H1 (cell line): ENCODE data around the gene ORC2. TPM values are rescaled to one million over a fixed set of nuclear protein-coding genes. Genes with fewer than 3 reads are reported as not detected.

ENCODE experiments used
- CTCF ChIA-PET: fragments of 300-600 bp; sonication (Branson Sonifier 250); formaldehyde crosslinking; loops from one replicate; lab custom pipeline; 2021; ENCODE audit not compliant: partially characterized antibody; lab: Charles Lee
- POLR2A ChIA-PET: fragments of 300-600 bp; sonication (Branson Sonifier 250); formaldehyde crosslinking; loops from one replicate; lab custom pipeline; 2021; ENCODE audit warnings: inconsistent platforms; ENCODE audit not compliant: partially characterized antibody; lab: Charles Lee
- DNase-seq, 2 experiments: peaks; one replicate each; pipeline versions ENCODE4 v3.0.0 to v3.0.0-alpha.2; 2010 to 2022; ENCODE audit warnings: low spot score in 2 of 2, low read depth in 1 of 2, mixed read lengths in 1 of 2
- FAIRE-seq: peaks from 2 replicates; lab custom pipeline; 2011; peaks lifted over from hg19 to GRCh38; lab: Jason Lieb, UNC
- H2AFZ ChIP-seq: 2 replicates; pipeline ENCODE4 v1.8.1; 2012; ENCODE audit warnings: low read length, inconsistent platforms
- H2AK5ac ChIP-seq: 2 replicates; pipeline ENCODE4 v1.6.1; 2013; ENCODE audit warnings: low read depth, low read length
- H2BK120ac ChIP-seq: replicated peaks from 2 replicates; pipeline ENCODE3; 2013; ENCODE audit warnings: low read depth, low read length, inconsistent platforms
- H2BK12ac ChIP-seq: 2 replicates; pipeline ENCODE4 v1.6.1; 2013; ENCODE audit warnings: low read depth, low read length
- H2BK15ac ChIP-seq: 2 replicates; pipeline ENCODE4 v1.6.1; 2013; ENCODE audit warnings: low read length
- H2BK20ac ChIP-seq: 2 replicates; pipeline ENCODE4 v1.6.1; 2013; ENCODE audit warnings: low read length
- H2BK5ac ChIP-seq: 2 replicates; pipeline ENCODE4 v1.6.1; 2013; ENCODE audit warnings: low read depth, low read length
- H3K14ac ChIP-seq: 2 replicates; pipeline ENCODE4 v1.6.1; 2013; ENCODE audit warnings: inconsistent platforms; ENCODE audit not compliant: insufficient read length
- H3K18ac ChIP-seq: 2 replicates; pipeline ENCODE4 v1.6.1; 2013; ENCODE audit warnings: low read length; ENCODE audit errors: extremely low read depth
- H3K23ac ChIP-seq: 2 replicates; pipeline ENCODE4 v1.6.1; 2013; ENCODE audit warnings: inconsistent platforms; ENCODE audit not compliant: insufficient read length
- H3K23me2 ChIP-seq: 2 replicates; pipeline ENCODE4 v1.6.1; 2013; ENCODE audit warnings: low read depth, low read length
- H3K27ac ChIP-seq: 2 replicates; pipeline ENCODE4 v1.6.1; 2011; ENCODE audit warnings: low read depth, low read length, inconsistent platforms
- H3K27me3 ChIP-seq, 4 experiments: replicated peaks in 1 of 4; 1 replicate in 1 of 4; 2 replicates in 3 of 4; pipeline versions ENCODE4 v1.6.1 to v1.8.1; 2011 to 2013; ENCODE audit warnings: low read length in 3 of 4, mild to moderate bottlenecking in 3 of 4, inconsistent platforms in 2 of 4, mixed read lengths in 2 of 4, moderate library complexity in 1 of 4; ENCODE audit not compliant: control insufficient read depth in 3 of 4, insufficient read depth in 3 of 4; ENCODE audit errors: extremely low read depth in 1 of 4
- H3K36me3 ChIP-seq, 4 experiments: 2 replicates each; pipeline versions ENCODE4 v1.6.1 to v1.8.1; 2011 to 2013; ENCODE audit warnings: mild to moderate bottlenecking in 4 of 4, low read length in 3 of 4, moderate library complexity in 2 of 4, control low read depth in 1 of 4, inconsistent platforms in 1 of 4; ENCODE audit not compliant: insufficient read depth in 4 of 4, control insufficient read depth in 2 of 4
- H3K4ac ChIP-seq: replicated peaks from 2 replicates; pipeline ENCODE3; 2013; ENCODE audit warnings: low read length, low read depth, mixed read lengths, inconsistent platforms; ENCODE audit not compliant: insufficient read length
- H3K4me1 ChIP-seq, 4 experiments: replicated peaks in 1 of 4; 1 replicate in 1 of 4; 2 replicates in 3 of 4; pipeline versions ENCODE4 v1.6.1 to v1.8.1; 2011 to 2013; ENCODE audit warnings: low read length in 3 of 4, inconsistent platforms in 2 of 4, mixed read lengths in 1 of 4; ENCODE audit not compliant: insufficient read depth in 4 of 4, control insufficient read depth in 3 of 4
- H3K4me2 ChIP-seq, 2 experiments: 2 replicates each; pipeline versions ENCODE4 v1.6.1 to v1.8.1; 2011 to 2013; ENCODE audit warnings: low read depth in 2 of 2, low read length in 2 of 2, control low read depth in 1 of 2, inconsistent platforms in 1 of 2, mild to moderate bottlenecking in 1 of 2; ENCODE audit not compliant: insufficient read depth in 1 of 2
- H3K4me3 ChIP-seq, 4 experiments: fragments of 200-600, 300-600 bp in 1 of 4; sonication (generic), shearing (Covaris generic), sonication (Bioruptor Twin) in 1 of 4; 2 replicates each; pipeline versions ENCODE4 v1.5.1 to v1.8.1; 2011 to 2016; ENCODE audit warnings: low read length in 4 of 4, low read depth in 3 of 4, control low read depth in 2 of 4, inconsistent platforms in 2 of 4, mild to moderate bottlenecking in 2 of 4, mixed read lengths in 1 of 4, moderate library complexity in 1 of 4; ENCODE audit not compliant: insufficient read depth in 2 of 4; ENCODE audit errors: extremely low read depth in 1 of 4
- H3K56ac ChIP-seq: replicated peaks from 2 replicates; pipeline ENCODE3; 2013; ENCODE audit warnings: low read depth, mild to moderate bottlenecking, mixed read lengths, low read length, inconsistent platforms; ENCODE audit not compliant: insufficient read length
- H3K79me1 ChIP-seq: 2 replicates; pipeline ENCODE4 v1.6.1; 2013; ENCODE audit warnings: low read depth, low read length, control low read depth
- H3K79me2 ChIP-seq, 2 experiments: 2 replicates each; pipeline versions ENCODE4 v1.6.1 to v1.8.1; 2012 to 2013; ENCODE audit warnings: low read length in 2 of 2, mild to moderate bottlenecking in 2 of 2, inconsistent platforms in 1 of 2; ENCODE audit not compliant: insufficient read depth in 2 of 2, control insufficient read depth in 1 of 2
- H3K9ac ChIP-seq, 4 experiments: replicated peaks in 1 of 4; 1 replicate in 1 of 4; 2 replicates in 3 of 4; pipeline versions ENCODE4 v1.6.1 to v1.8.1; 2011 to 2013; ENCODE audit warnings: low read depth in 3 of 4, low read length in 3 of 4, control low read depth in 2 of 4, mild to moderate bottlenecking in 2 of 4, moderate library complexity in 2 of 4, inconsistent platforms in 1 of 4; ENCODE audit errors: extremely low read depth in 1 of 4
- H3K9me3 ChIP-seq, 2 experiments: 2 replicates each; pipeline versions ENCODE4 v1.6.1 to v1.8.1; 2012 to 2013; ENCODE audit warnings: mild to moderate bottlenecking in 2 of 2, moderate library complexity in 2 of 2, control low read depth in 1 of 2, inconsistent platforms in 1 of 2, low read depth in 1 of 2, low read length in 1 of 2, mixed read lengths in 1 of 2; ENCODE audit not compliant: insufficient read depth in 2 of 2
- H4K20me1 ChIP-seq, 2 experiments: replicated peaks in 1 of 2; 2 replicates each; pipeline versions ENCODE3 to v1.8.1; 2011 to 2013; ENCODE audit warnings: inconsistent platforms in 2 of 2, low read length in 2 of 2, mild to moderate bottlenecking in 1 of 2; ENCODE audit not compliant: insufficient read depth in 2 of 2, control insufficient read depth in 1 of 2
- H4K5ac ChIP-seq: 2 replicates; pipeline ENCODE4 v1.6.1; 2013; ENCODE audit warnings: low read length, low read depth, mixed read lengths, inconsistent platforms; ENCODE audit not compliant: insufficient read length
- H4K8ac ChIP-seq: 2 replicates; pipeline ENCODE4 v1.8.0; 2013; ENCODE audit warnings: mild to moderate bottlenecking, moderate library complexity, low read length, inconsistent platforms; ENCODE audit not compliant: insufficient read depth; ENCODE audit errors: extremely low read depth
- H4K91ac ChIP-seq: replicated peaks from 2 replicates; pipeline ENCODE3; 2013; ENCODE audit warnings: low read length, mixed read lengths, inconsistent platforms; ENCODE audit not compliant: insufficient read length
- WGBS, 2 experiments: shearing (Covaris generic) in 1 of 2; methylation state at CpG; one replicate each; pipeline versions ENCODE4 v1.1.6 to v1.1.7; 2013 to 2015; ENCODE audit warnings: low lambda C conversion rate in 2 of 2, mixed read lengths in 2 of 2, inconsistent platforms in 1 of 2, low coverage in 1 of 2, missing lambda C conversion rate in 1 of 2; ENCODE audit not compliant: insufficient replicate concordance in 2 of 2, insufficient coverage in 1 of 2, insufficient read length in 1 of 2; ENCODE audit errors: extremely low coverage in 1 of 2, missing lambda C conversion rate in 1 of 2; 5-methylcytosine and 5-hydroxymethylcytosine counted together
- polyA plus RNA-seq, 7 experiments: library from polyadenylated mRNA; depleted of rRNA in 3 of 7; stranded (reverse) in 5 of 7; unstranded in 2 of 7; fragments of >200 nt in 5 of 7; fragments of 200-250 nt in 2 of 7; gene quantifications; 1 replicate in 5 of 7; 2 replicates in 1 of 7; 4 replicates in 1 of 7; pipeline versions ENCODE4 v1.2.1 to v1.2.3, GENCODE V29; 2011 to 2013; ENCODE audit warnings: missing spikeins in 2 of 7, mixed read lengths in 2 of 7
- total RNA-seq: library from RNA; stranded (reverse); fragmentation: NEBNext Ultra II Directional; extraction: Animal tissue kit (Norgen Biotek cat#: 25700); gene quantifications from 2 replicates; pipeline ENCODE4 v1.2.1, GENCODE V29; 2021

ORC2 gene
- total and polyA plus RNA-seq, 2 of the 8 experiments (the other 6 are each of a cell fraction or from before 2014, with no cell fraction given) = 7.1 to 89.8 TPM

GRCh38 chr2:200909958-200910357 lies 53.5 kb downstream of the ORC2 start:
- Histone ChIP-seq H3K4me1 (no peaks in the 10 kb centered on the region), H3K4me2 (no peak overlapping the region), H3K23me2 (no peaks in the 10 kb centered on the region), H2AFZ (no peak overlapping the region), H4K20me1 (no peaks in the 10 kb centered on the region), H3K36me3 (peaks cover 6 to 53% (median 27%) of the 10 kb centered on the region in 4 experiments; a peak in 7 of 8 replicates), H3K4me3 (no peak overlapping the region), H2BK15ac (no peak overlapping the region), H4K91ac (no peak overlapping the region), H3K14ac (no peak overlapping the region), H2AK5ac (no peak overlapping the region), H3K9me3 (no peaks in the 10 kb centered on the region), H2BK12ac (no peak overlapping the region), H3K9ac (no peak overlapping the region), H4K5ac (no peak overlapping the region), H3K18ac (no peak overlapping the region), H3K27ac (no peak overlapping the region), H3K4ac (no peak overlapping the region), H3K27me3 (no peaks in the 10 kb centered on the region), H2BK20ac (no peak overlapping the region), H4K8ac (no peak overlapping the region), H3K23ac (no peak overlapping the region), H2BK5ac (no peak overlapping the region), H3K79me1 (no peaks in the 10 kb centered on the region), H2BK120ac (no peak overlapping the region), H3K56ac (no peak overlapping the region), H3K79me2 (no peaks in the 10 kb centered on the region)
- DNase-seq (no peak), FAIRE-seq (no peak)
- POLR2A ChIA-PET = interaction anchor here (0.6 to 1.3 kb wide), 2 partner anchors 8 to 13 kb away, joined by 3 read pairs; no protein-coding TSS in a partner anchor
- CTCF ChIA-PET = interaction anchor here (1.0 to 2.1 kb wide), 2 partner anchors 9 to 273 kb away, joined by 5 to 8 read pairs; no protein-coding TSS in a partner anchor
- 87% methylated on average over 4 of the region's 4 CpGs; no CpG with 5 or more reads in 1 of the 2 experiments for WGBS, 2 experiments
